BJ (cell line): ENCODE results near the gene EHD1. TPM values are rescaled to one million over a fixed set of nuclear protein-coding genes. Genes with fewer than 3 reads are reported as not detected.

Experiments used
- CTCF ChIA-PET: fragments of 350-600 bp; formaldehyde crosslinking; extraction: SDS; loops from one replicate; lab custom pipeline; 2021; ENCODE audit warnings: antibody characterized with exemption, inconsistent platforms; lab: Yijun Ruan, JAX
- POLR2A ChIA-PET: fragments of 300-600 bp; sonication (Branson Sonifier 250); formaldehyde crosslinking; extraction: SDS; loops from one replicate; lab custom pipeline; 2021; ENCODE audit warnings: antibody characterized with exemption; lab: Charles Lee
- DNase-seq: peaks from one replicate; pipeline ENCODE4 v3.0.0-alpha.2; 2011; ENCODE audit warnings: low read depth
- H3K27me3 ChIP-seq: 2 replicates; pipeline ENCODE4 v1.6.0; 2011; ENCODE audit warnings: low read length; ENCODE audit not compliant: control insufficient read depth, insufficient read depth
- H3K36me3 ChIP-seq: 2 replicates; pipeline ENCODE4 v1.5.1; 2011; ENCODE audit warnings: low read length; ENCODE audit not compliant: control insufficient read depth, insufficient read depth
- H3K4me3 ChIP-seq: 2 replicates; pipeline ENCODE4 v1.5.1; 2011; ENCODE audit warnings: low read depth, mild to moderate bottlenecking, control low read depth, low read length
- polyA plus RNA-seq: library from polyadenylated mRNA; depleted of rRNA; stranded (reverse); fragments of >200 nt; gene quantifications from 2 replicates; pipeline ENCODE4 v1.2.3, GENCODE V29; 2011
- TF ChIP-seq, protein P1 (sequence below): IDR thresholded peaks from 2 replicates; pipeline ENCODE4 v1.5.1; 2011; ENCODE audit warnings: low read depth, mild to moderate bottlenecking, control low read depth, inconsistent platforms, low read length, moderate library complexity; ENCODE audit not compliant: insufficient read depth

EHD1 gene
- polyA plus RNA-seq, 1 experiment = 191 TPM

DNA sequence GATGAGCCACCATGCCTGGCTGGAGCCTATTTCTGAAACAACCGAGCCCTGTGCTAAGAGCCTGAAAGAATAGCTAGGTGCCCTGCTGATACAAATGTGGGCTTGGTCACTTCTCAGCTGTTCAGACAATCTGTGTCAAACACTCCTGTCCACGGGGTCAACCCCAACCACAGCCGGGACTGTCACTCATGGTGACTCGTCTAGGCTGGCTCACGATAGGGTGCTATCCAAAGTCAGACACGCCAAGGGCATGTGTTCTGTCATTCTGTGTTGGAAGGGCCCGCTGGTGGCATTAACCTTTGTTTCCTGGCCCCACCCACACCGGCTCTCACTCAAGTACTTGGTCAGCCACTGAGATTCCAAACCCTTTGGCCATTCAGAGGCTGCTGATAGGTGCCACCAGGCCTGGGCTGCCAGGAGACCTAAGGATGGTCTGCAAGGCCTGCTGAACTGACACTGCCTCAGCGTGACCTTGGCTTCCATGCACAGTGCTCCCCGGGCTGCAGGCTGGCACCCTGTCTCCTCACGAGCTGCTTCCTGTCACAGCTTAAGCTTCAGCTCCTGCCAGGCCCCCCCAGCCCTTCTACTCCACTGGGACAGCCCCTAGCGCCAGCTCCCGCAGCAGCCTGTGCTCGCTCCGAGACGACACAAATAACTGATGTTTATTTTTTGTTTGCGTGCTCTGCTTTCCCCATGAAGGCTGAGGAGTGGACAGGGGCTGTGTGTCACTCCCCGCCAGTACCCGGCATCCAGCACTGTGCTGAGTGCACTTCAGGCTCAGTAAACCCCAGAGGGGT lies 19.8 kb downstream of the EHD1 start:
- DNase-seq = no peak
- POLR2A ChIA-PET = no interaction called here
- TF ChIP-seq, protein P1, sequence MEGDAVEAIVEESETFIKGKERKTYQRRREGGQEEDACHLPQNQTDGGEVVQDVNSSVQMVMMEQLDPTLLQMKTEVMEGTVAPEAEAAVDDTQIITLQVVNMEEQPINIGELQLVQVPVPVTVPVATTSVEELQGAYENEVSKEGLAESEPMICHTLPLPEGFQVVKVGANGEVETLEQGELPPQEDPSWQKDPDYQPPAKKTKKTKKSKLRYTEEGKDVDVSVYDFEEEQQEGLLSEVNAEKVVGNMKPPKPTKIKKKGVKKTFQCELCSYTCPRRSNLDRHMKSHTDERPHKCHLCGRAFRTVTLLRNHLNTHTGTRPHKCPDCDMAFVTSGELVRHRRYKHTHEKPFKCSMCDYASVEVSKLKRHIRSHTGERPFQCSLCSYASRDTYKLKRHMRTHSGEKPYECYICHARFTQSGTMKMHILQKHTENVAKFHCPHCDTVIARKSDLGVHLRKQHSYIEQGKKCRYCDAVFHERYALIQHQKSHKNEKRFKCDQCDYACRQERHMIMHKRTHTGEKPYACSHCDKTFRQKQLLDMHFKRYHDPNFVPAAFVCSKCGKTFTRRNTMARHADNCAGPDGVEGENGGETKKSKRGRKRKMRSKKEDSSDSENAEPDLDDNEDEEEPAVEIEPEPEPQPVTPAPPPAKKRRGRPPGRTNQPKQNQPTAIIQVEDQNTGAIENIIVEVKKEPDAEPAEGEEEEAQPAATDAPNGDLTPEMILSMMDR = no peak
- Histone ChIP-seq H3K36me3 (peaks cover 24% of the 10 kb centered on the region), H3K4me3 (no peak overlapping the region), H3K27me3 (no peaks in the 10 kb centered on the region)
- CTCF ChIA-PET = interaction anchor here (1.3 to 29.2 kb wide), 3 partner anchors 11 to 28 kb away, joined by 4 to 797 read pairs (median 7); partner anchors contain the start of gene EHD1

DNA sequence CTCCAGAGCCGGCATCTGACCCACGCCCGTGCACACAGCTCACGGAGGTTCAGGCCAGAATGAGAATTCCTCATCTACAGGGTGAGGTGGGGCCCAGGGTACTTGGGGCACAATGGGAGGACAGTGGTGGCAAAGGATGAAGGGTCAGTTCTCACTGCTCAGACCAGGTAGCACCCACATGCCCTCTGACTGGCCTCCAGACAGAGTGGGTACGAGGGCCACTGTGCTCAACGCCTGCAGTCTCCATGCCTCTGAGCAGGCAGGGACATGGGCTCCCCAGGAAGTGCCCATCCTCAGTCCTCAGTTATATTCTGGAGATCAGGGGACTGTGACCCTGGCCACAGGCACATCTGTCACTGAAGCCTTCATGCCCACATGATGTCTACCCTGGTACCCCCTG lies 20.9 kb downstream of the EHD1 start:
- TF ChIP-seq, protein P1 = no peak
- ChIA-PET POLR2A (no interaction called here), CTCF (interaction anchor here (1.3 to 29.2 kb wide), 3 partner anchors 9 to 29 kb away, joined by 4 to 797 read pairs (median 19); partner anchors contain the start of gene EHD1)
- H3K27me3 ChIP-seq = no peaks in the 10 kb centered on the region
- no peak overlapping the region for H3K4me3 ChIP-seq
- no peak for DNase-seq
- H3K36me3 ChIP-seq = peaks cover 29% of the 10 kb centered on the region

DNA sequence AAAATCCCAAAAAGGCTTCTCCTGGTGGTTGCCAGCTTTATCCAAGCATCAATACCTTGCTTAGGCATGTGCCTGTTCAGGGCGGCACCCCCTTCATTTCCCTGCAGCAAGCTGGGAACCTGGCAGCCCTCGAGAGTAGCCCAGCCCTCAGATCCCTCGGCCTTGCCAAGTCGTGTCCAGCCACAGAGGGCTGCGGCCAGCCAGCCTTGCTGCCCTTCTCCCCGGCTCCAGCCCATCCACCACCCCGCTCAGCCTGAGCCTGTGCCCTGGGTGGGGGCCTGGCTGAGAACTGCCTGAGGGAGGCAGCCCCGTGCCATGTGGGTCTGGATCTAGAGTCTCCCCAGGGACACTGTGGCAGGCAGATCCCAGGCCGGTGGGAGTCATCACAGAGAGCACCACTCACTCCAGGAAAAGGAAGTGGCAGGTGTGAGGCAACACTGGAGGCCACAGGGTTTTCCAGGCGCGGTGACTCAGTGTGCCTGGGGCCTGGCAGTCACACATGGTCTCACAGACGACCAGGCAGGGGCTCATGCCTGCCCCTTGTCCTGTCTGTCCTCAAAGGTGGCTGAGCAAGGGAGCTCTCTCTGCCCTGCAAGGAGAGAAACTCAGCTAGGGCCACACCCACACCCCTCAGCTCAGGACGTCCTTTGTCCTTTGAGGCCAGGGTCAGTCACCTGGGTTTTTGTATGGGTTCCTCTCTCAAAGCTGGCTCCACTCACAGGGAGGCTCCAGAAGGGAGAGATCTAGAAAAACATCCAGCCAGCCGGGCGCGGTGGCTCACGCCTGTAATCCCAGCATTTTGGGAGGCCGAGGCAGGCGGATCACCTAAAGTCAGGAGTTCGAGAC lies 21.8 kb downstream of the EHD1 start:
- H3K4me3 ChIP-seq = no peak overlapping the region
- ChIA-PET CTCF (interaction anchor here (1.0 to 29.2 kb wide), 5 partner anchors 9 to 30 kb away, joined by 3 to 797 read pairs (median 5); partner anchors contain the start of gene EHD1), POLR2A (interaction anchor here (0.5 to 0.6 kb wide), 2 partner anchors 10 to 113 kb away, joined by 5 to 10 read pairs; no protein-coding TSS in a partner anchor)
- TF ChIP-seq, protein P1 = no peak
- no peak for DNase-seq
- no peaks in the 10 kb centered on the region for H3K27me3 ChIP-seq
- H3K36me3 ChIP-seq = peaks cover 30% of the 10 kb centered on the region

DNA sequence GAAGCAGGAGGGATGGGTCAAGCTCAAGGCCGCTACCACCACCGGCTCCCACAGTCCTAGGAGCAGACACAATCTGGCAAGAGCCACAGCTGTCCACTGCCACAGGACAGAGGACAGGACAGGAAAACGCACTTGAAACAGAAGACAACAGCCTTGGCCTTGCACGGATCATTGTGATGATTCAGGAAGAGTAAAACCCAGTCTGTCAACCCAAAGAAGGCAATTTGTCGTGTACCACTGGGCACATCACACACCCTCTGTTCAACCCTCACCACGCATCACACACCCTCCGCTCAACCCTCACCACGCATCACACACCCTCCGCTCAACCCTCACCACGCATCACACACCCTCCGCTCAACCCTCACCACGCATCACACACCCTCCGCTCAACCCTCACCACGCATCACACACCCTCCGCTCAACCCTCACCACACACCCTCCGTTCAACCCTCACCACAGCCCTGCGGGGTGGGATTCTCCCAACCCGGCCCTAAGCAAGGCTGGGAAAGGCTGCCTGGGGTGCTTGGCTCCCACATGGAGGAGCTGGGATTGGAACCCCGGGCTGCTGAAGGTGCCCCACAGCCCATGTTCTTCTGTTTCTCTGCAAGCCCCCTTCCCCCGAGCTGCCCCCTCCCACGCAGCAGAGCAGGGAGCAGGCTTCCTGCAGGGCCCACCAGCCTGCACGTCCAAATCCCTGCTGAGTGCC lies 22.7 kb downstream of the EHD1 start:
- TF ChIP-seq, protein P1 = no peak
- no peak overlapping the region for H3K4me3 ChIP-seq
- POLR2A ChIA-PET = interaction anchor here (1.0 kb wide), 1 partner anchor 9 kb away, joined by 3 read pairs; no protein-coding TSS in a partner anchor
- no peak for DNase-seq
- H3K27me3 ChIP-seq = no peaks in the 10 kb centered on the region
- CTCF ChIA-PET = interaction anchor here (1.0 to 29.2 kb wide), 5 partner anchors 8 to 31 kb away, joined by 3 to 797 read pairs (median 10); partner anchors contain the start of gene EHD1
- H3K36me3 ChIP-seq = peaks cover 29% of the 10 kb centered on the region
